Ishikawa (cell line): ENCODE results near the gene CD22.

Experiments used
- CEBPB ChIP-seq: IDR thresholded peaks from 2 replicates; pipeline ENCODE4 v1.6.1; 2012
- CREB1 ChIP-seq: IDR thresholded peaks from 2 replicates; pipeline ENCODE4 v1.6.1; 2012; ENCODE audit warnings: low read depth
- EGR1 ChIP-seq: IDR thresholded peaks from 2 replicates; pipeline ENCODE4 v1.6.1; 2012
- EP300 ChIP-seq: IDR thresholded peaks from 2 replicates; pipeline ENCODE4 v1.6.1; 2012; ENCODE audit warnings: borderline replicate concordance
- FOXM1 ChIP-seq: IDR thresholded peaks from 2 replicates; pipeline ENCODE4 v1.6.1; 2012; ENCODE audit warnings: low read depth, borderline replicate concordance
- MAX ChIP-seq: IDR thresholded peaks from 2 replicates; pipeline ENCODE4 v1.6.1; 2012
- NFIC ChIP-seq: IDR thresholded peaks from 2 replicates; pipeline ENCODE4 v1.6.1; 2012
- RAD21 ChIP-seq: IDR thresholded peaks from 2 replicates; pipeline ENCODE4 v1.6.1; 2012; ENCODE audit warnings: low read depth
- TAF1 ChIP-seq: IDR thresholded peaks from 2 replicates; pipeline ENCODE4 v1.6.1; 2012; ENCODE audit warnings: low read depth, mild to moderate bottlenecking
- TCF12 ChIP-seq: IDR thresholded peaks from 2 replicates; pipeline ENCODE4 v1.6.1; 2012; ENCODE audit warnings: low read depth
- TEAD4 ChIP-seq: IDR thresholded peaks from 2 replicates; pipeline ENCODE4 v1.6.1; 2012
- USF1 ChIP-seq: IDR thresholded peaks from 2 replicates; pipeline ENCODE4 v1.6.1; 2012
- YY1 ChIP-seq: IDR thresholded peaks from 2 replicates; pipeline ENCODE4 v1.6.1; 2012; ENCODE audit warnings: low read depth
- ZBTB7A ChIP-seq: IDR thresholded peaks from 2 replicates; pipeline ENCODE4 v1.6.1; 2012; ENCODE audit warnings: low read depth
- TF ChIP-seq, protein P1 (sequence below): IDR thresholded peaks from 2 replicates; pipeline ENCODE4 v1.6.1; 2012; ENCODE audit warnings: low read depth, mild to moderate bottlenecking

Gene CD22

DNA sequence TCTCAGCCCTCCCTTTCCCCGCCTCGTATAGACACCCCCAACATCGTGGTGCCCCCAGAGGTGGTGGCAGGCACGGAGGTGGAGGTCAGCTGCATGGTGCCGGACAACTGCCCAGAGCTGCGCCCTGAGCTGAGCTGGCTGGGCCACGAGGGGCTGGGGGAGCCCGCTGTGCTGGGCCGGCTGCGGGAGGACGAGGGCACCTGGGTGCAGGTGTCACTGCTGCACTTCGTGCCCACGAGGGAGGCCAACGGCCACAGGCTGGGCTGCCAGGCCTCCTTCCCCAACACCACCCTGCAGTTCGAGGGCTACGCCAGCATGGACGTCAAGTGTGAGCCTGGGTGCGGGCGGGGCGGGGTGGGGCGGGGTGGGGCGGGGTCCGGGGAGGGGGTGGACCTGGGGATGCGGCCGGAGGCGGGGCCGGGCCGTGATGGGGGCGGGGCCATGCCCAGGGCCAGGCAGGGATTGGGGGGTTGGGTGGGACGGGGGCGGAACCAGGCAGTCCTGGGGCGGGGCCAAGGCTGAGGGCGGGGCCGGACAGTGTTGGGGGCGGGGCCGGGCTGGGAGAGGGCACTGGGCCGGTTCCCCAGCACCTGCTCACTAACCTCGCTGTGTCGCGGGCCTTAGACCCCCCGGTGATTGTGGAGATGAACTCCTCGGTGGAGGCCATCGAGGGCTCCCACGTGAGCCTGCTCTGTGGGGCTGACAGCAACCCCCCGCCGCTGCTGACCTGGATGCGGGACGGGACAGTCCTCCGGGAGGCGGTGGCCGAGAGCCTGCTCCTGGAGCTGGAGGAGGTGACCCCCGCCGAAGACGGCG, 29.3 kb upstream of the CD22 start:
- TF ChIP-seq CREB1 (no peak), TCF12 (no peak), MAX (peak; percentile 72)

- TF ChIP-seq EP300 (no peak), NFIC (no peak), EGR1 (no peak), ZBTB7A (no peak), TEAD4 (no peak)
These were observed 28.7 kb upstream of the CD22 start for GRCh38 chr19:35300339-35300649.

GRCh38 chr19:35301961-35302360, 27.0 kb upstream of the CD22 start:
- TF ChIP-seq TAF1 = no peak
- TF ChIP-seq CEBPB = no peak
- TF ChIP-seq TEAD4 = no peak
- no peak for TF ChIP-seq YY1
- TF ChIP-seq TCF12 = no peak
- no peak for TF ChIP-seq CREB1
- TF ChIP-seq USF1 = no peak
- TF ChIP-seq, protein P1, sequence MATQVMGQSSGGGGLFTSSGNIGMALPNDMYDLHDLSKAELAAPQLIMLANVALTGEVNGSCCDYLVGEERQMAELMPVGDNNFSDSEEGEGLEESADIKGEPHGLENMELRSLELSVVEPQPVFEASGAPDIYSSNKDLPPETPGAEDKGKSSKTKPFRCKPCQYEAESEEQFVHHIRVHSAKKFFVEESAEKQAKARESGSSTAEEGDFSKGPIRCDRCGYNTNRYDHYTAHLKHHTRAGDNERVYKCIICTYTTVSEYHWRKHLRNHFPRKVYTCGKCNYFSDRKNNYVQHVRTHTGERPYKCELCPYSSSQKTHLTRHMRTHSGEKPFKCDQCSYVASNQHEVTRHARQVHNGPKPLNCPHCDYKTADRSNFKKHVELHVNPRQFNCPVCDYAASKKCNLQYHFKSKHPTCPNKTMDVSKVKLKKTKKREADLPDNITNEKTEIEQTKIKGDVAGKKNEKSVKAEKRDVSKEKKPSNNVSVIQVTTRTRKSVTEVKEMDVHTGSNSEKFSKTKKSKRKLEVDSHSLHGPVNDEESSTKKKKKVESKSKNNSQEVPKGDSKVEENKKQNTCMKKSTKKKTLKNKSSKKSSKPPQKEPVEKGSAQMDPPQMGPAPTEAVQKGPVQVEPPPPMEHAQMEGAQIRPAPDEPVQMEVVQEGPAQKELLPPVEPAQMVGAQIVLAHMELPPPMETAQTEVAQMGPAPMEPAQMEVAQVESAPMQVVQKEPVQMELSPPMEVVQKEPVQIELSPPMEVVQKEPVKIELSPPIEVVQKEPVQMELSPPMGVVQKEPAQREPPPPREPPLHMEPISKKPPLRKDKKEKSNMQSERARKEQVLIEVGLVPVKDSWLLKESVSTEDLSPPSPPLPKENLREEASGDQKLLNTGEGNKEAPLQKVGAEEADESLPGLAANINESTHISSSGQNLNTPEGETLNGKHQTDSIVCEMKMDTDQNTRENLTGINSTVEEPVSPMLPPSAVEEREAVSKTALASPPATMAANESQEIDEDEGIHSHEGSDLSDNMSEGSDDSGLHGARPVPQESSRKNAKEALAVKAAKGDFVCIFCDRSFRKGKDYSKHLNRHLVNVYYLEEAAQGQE = no peak
- no peak for TF ChIP-seq EP300

- TF ChIP-seq TAF1 = no peak
- TF ChIP-seq TCF12 = no peak
- TF ChIP-seq, protein P1 = no peak
- no peak for TF ChIP-seq TEAD4
- no peak for TF ChIP-seq FOXM1
- no peak for TF ChIP-seq CEBPB
- no peak for TF ChIP-seq NFIC
- TF ChIP-seq CREB1 = no peak
- no peak for TF ChIP-seq YY1
- TF ChIP-seq MAX = no peak
- TF ChIP-seq RAD21 = no peak
- no peak for TF ChIP-seq ZBTB7A
- TF ChIP-seq EGR1 = no peak
- no peak for TF ChIP-seq EP300
- TF ChIP-seq USF1 = no peak
These were observed 26.5 kb upstream of the CD22 start for GRCh38 chr19:35302446-35302845.

- TF ChIP-seq TAF1 (no peak), RAD21 (no peak), EGR1 (no peak), TEAD4 (no peak), ZBTB7A (no peak), NFIC (no peak), USF1 (no peak), YY1 (no peak), EP300 (no peak), CEBPB (no peak), TCF12 (no peak), FOXM1 (no peak), MAX (no peak), CREB1 (no peak)
- TF ChIP-seq, protein P1 = no peak
These were observed 25.6 kb upstream of the CD22 start for GRCh38 chr19:35303357-35303915.
